Cardiac septum (tissue), 1 donor: ENCODE measurements around the gene OAT. TPM values are rescaled to one million over a fixed set of nuclear protein-coding genes. Genes with fewer than 3 reads are reported as not detected.

ENCODE experiments used
- total RNA-seq: library from RNA; stranded (reverse); fragmentation: NEBNext Ultra II Directional; extraction: Animal tissue kit (Norgen Biotek cat#: 25700); gene quantifications from one replicate; pipeline ENCODE4 v1.2.1, GENCODE V29; 2021
- donor health status: DM: no; HTN: no; CAD: no.

Gene OAT
- total RNA-seq, 1 donor from 2014 or later: 38.0 TPM

Other genes starting within 250 kb of the OAT start
- not detected for gene NKX1-2, start 31.1 kb upstream of the OAT start, total RNA-seq
- 13.9 TPM for gene LHPP, start 42.9 kb upstream of the OAT start, total RNA-seq